ENCODE results near the gene AOPEP.

- TF ChIP-seq CTCF (IDR thresholded peaks at IDR 0.05) = no peak
- TF ChIP-seq POLR2A (IDR thresholded peaks at IDR 0.05) = no peak
Measured at GRCh38 chr9:94976077-94976476, 249.6 kb downstream of the AOPEP start.

Measured in testis (tissue), 2 donors.